Uterus (tissue), 2 donors: ENCODE measurements around the gene LCORL.

Source experiments
- CTCF ChIP-seq, 4 experiments: fragments of 200-600 bp in 2 of 4; fragments of 450-650 bp in 2 of 4; sonication (generic) in 2 of 4; IDR thresholded peaks; one replicate each; pipeline ENCODE4 v1.5.1; 2016 to 2019; ENCODE audit warnings: antibody characterized with exemption in 4 of 4, mild to moderate bottlenecking in 2 of 4, moderate library complexity in 1 of 4
- POLR2A ChIP-seq, 2 donors: fragments of 450-650 bp; IDR thresholded peaks; one replicate each; pipeline ENCODE4 v1.6.1; 2016; ENCODE audit warnings: antibody characterized with exemption in 2 of 2, mild to moderate bottlenecking in 1 of 2, moderate library complexity in 1 of 2

GRCh38 chr4:18063079-18063478, 41.5 kb upstream of the LCORL start:
- TF ChIP-seq CTCF (IDR thresholded peaks at IDR 0.05) = no peak
- no peak for TF ChIP-seq POLR2A (IDR thresholded peaks at IDR 0.05)
